Caco-2 (cell line): Measurements from ENCODE around the gene C19orf47. TPM values are rescaled to one million over a fixed set of nuclear protein-coding genes. Genes with fewer than 3 reads are reported as not detected.

Source experiments
- BruUV-seq: library from RNA; stranded (reverse); fragments of 400-500 nt; replicated peaks from 2 replicates; lab custom pipeline; 2021; lab: Mats Ljungman, UMichigan
- CTCF ChIA-PET: fragments of 300-600 bp; sonication (Branson Sonifier 250); formaldehyde crosslinking; loops from one replicate; lab custom pipeline; 2022; ENCODE audit warnings: antibody characterized with exemption; lab: Charles Lee
- POLR2A ChIA-PET: fragments of 300-600 bp; sonication (Branson Sonifier 250); formaldehyde crosslinking; loops from one replicate; lab custom pipeline; 2022; ENCODE audit warnings: antibody characterized with exemption; lab: Charles Lee
- DNase-seq, 2 experiments: peaks; one replicate each; pipeline versions ENCODE4 v3.0.0 to v3.0.0-alpha.2; 2020 to 2022
- H3K27me3 ChIP-seq: replicated peaks from 2 replicates; pipeline ENCODE4 v1.6.0; 2011; ENCODE audit warnings: low read length; ENCODE audit not compliant: control insufficient read depth, insufficient read depth
- H3K36me3 ChIP-seq: 2 replicates; pipeline ENCODE4 v1.5.1; 2011; ENCODE audit warnings: low read length; ENCODE audit not compliant: control insufficient read depth, insufficient read depth
- H3K4me1 ChIP-seq: fragments of 250-450 bp; sonication (Bioruptor Pico); 2 replicates; pipeline ENCODE4 v1.5.1; 2020; ENCODE audit warnings: mild to moderate bottlenecking
- H3K4me3 ChIP-seq: 2 replicates; pipeline ENCODE4 v1.5.1; 2011; ENCODE audit warnings: low read depth, mild to moderate bottlenecking, control low read depth, low read length
- H3K9me3 ChIP-seq: fragments of 250-450 bp; sonication (Bioruptor Pico); 2 replicates; pipeline ENCODE4 v1.5.1; 2020; ENCODE audit warnings: mild to moderate bottlenecking, moderate library complexity
- H3K27ac Mint-ChIP-seq: one replicate; pipeline ENCODE4 v1.8.0; 2022; ENCODE audit warnings: mixed read lengths; ENCODE audit not compliant: unreplicated experiment
- H3K27me3 Mint-ChIP-seq: one replicate; pipeline ENCODE4 v1.8.0; 2022; ENCODE audit warnings: mixed read lengths; ENCODE audit not compliant: insufficient read depth, unreplicated experiment
- H3K36me3 Mint-ChIP-seq: one replicate; pipeline ENCODE4 v1.8.0; 2022; ENCODE audit warnings: mild to moderate bottlenecking, mixed read lengths; ENCODE audit not compliant: insufficient read depth, unreplicated experiment
- H3K4me1 Mint-ChIP-seq: one replicate; pipeline ENCODE4 v1.8.0; 2022; ENCODE audit warnings: low read depth, mixed read lengths; ENCODE audit not compliant: unreplicated experiment
- H3K4me3 Mint-ChIP-seq: one replicate; pipeline ENCODE4 v1.8.0; 2022; ENCODE audit warnings: mild to moderate bottlenecking, moderate library complexity, mixed read lengths; ENCODE audit not compliant: unreplicated experiment
- H3K9me3 Mint-ChIP-seq: one replicate; pipeline ENCODE4 v1.8.0; 2022; ENCODE audit warnings: mixed read lengths; ENCODE audit not compliant: unreplicated experiment
- intact Hi-C: fragments of 100-400 bp; cut with micrococcal nuclease; formaldehyde crosslinking; loops from one replicate; pipeline ENCODE4 v1.10.0; 2022; ENCODE audit not compliant: unreplicated experiment
- total RNA-seq: library from RNA; stranded (reverse); gene quantifications from 2 replicates; pipeline ENCODE4 v1.2.3, GENCODE V29; 2022
- TF ChIP-seq, protein P1 (sequence below), 2 experiments: fragments of 200-600 bp in 1 of 2; IDR thresholded peaks; 1 replicate in 1 of 2; 2 replicates in 1 of 2; pipeline versions ENCODE4 v1.5.1 to v1.8.0; 2011 to 2022; ENCODE audit warnings: antibody characterized with exemption in 1 of 2, control low read depth in 1 of 2, inconsistent platforms in 1 of 2, low read depth in 1 of 2, low read length in 1 of 2, mild to moderate bottlenecking in 1 of 2, moderate library complexity in 1 of 2; ENCODE audit not compliant: insufficient read depth in 1 of 2, severe bottlenecking in 1 of 2, unreplicated experiment in 1 of 2

Gene C19orf47
- total RNA-seq, 1 experiment from 2014 or later, result 28.3 TPM

DNA sequence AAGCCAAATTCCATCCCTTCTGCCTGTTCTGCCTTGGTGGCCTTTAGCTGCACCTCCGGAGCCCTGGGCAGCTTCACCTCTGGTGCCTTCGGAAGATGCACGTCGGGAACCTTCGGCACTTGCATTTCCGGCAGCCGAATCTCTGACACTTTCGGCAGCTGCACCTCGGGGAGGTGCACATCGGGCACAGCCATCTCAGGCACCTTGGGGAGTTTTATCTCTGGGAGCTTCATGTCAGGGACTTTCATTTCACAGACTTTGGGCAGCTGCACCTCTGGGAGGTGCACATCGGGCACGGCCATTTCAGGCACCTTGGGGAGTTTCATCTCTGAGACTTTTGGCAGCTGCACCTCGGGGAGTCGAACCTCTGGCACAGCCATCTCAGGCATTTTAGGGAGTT is 47.8 kb upstream of the C19orf47 start:
- intact Hi-C loops, result no loop called here
- no peaks in the 10 kb centered on the region for H3K36me3 Mint-ChIP-seq
- no peaks in the 10 kb centered on the region for H3K27me3 ChIP-seq
- no peak overlapping the region for H3K4me3 ChIP-seq
- H3K27me3 Mint-ChIP-seq, result no peaks in the 10 kb centered on the region
- TF ChIP-seq, protein P1, sequence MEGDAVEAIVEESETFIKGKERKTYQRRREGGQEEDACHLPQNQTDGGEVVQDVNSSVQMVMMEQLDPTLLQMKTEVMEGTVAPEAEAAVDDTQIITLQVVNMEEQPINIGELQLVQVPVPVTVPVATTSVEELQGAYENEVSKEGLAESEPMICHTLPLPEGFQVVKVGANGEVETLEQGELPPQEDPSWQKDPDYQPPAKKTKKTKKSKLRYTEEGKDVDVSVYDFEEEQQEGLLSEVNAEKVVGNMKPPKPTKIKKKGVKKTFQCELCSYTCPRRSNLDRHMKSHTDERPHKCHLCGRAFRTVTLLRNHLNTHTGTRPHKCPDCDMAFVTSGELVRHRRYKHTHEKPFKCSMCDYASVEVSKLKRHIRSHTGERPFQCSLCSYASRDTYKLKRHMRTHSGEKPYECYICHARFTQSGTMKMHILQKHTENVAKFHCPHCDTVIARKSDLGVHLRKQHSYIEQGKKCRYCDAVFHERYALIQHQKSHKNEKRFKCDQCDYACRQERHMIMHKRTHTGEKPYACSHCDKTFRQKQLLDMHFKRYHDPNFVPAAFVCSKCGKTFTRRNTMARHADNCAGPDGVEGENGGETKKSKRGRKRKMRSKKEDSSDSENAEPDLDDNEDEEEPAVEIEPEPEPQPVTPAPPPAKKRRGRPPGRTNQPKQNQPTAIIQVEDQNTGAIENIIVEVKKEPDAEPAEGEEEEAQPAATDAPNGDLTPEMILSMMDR (IDR thresholded peaks at IDR 0.05; ENCODE audit: insufficient read depth in 1 of 2, low read depth in 1 of 2, low read length in 1 of 2, severe bottlenecking in 1 of 2, unreplicated experiment in 1 of 2), result no peak
- H3K27ac Mint-ChIP-seq, result no peak overlapping the region
- POLR2A ChIA-PET, result no interaction called here
- H3K9me3 ChIP-seq, result no peaks in the 10 kb centered on the region
- CTCF ChIA-PET, result interaction anchor here (1.6 kb wide), 1 partner anchor 25 kb away, joined by 4 read pairs; no protein-coding TSS in a partner anchor
- peaks cover 15% of the 10 kb centered on the region for H3K4me1 ChIP-seq
- H3K4me1 Mint-ChIP-seq, result peaks cover 19% of the 10 kb centered on the region
- H3K9me3 Mint-ChIP-seq, result no peaks in the 10 kb centered on the region
- no TSS peak for BruUV-seq
- H3K36me3 ChIP-seq, result no peaks in the 10 kb centered on the region
- no peak for DNase-seq
- no peak overlapping the region for H3K4me3 Mint-ChIP-seq

GRCh38 chr19:40394816-40395210 is 46.6 kb upstream of the C19orf47 start:
- no peak overlapping the region for H3K27ac Mint-ChIP-seq
- no TSS peak for BruUV-seq
- ChIA-PET POLR2A (no interaction called here), CTCF (interaction anchor here (0.6 kb wide), 1 partner anchor 12 kb away, joined by 4 read pairs; no protein-coding TSS in a partner anchor)
- no peak overlapping the region for H3K4me3 Mint-ChIP-seq
- TF ChIP-seq, protein P1 (IDR thresholded peaks at IDR 0.05; ENCODE audit: insufficient read depth in 1 of 2, low read depth in 1 of 2, low read length in 1 of 2, severe bottlenecking in 1 of 2, unreplicated experiment in 1 of 2), result no peak
- H3K27me3 Mint-ChIP-seq, result no peaks in the 10 kb centered on the region
- Histone ChIP-seq H3K36me3 (no peaks in the 10 kb centered on the region), H3K9me3 (no peaks in the 10 kb centered on the region), H3K4me1 (peaks cover 15% of the 10 kb centered on the region), H3K4me3 (no peak overlapping the region), H3K27me3 (no peaks in the 10 kb centered on the region)
- no peak for DNase-seq
- H3K36me3 Mint-ChIP-seq, result no peaks in the 10 kb centered on the region
- H3K9me3 Mint-ChIP-seq, result no peaks in the 10 kb centered on the region
- intact Hi-C loops, result no loop called here
- H3K4me1 Mint-ChIP-seq, result peaks cover 18% of the 10 kb centered on the region

DNA sequence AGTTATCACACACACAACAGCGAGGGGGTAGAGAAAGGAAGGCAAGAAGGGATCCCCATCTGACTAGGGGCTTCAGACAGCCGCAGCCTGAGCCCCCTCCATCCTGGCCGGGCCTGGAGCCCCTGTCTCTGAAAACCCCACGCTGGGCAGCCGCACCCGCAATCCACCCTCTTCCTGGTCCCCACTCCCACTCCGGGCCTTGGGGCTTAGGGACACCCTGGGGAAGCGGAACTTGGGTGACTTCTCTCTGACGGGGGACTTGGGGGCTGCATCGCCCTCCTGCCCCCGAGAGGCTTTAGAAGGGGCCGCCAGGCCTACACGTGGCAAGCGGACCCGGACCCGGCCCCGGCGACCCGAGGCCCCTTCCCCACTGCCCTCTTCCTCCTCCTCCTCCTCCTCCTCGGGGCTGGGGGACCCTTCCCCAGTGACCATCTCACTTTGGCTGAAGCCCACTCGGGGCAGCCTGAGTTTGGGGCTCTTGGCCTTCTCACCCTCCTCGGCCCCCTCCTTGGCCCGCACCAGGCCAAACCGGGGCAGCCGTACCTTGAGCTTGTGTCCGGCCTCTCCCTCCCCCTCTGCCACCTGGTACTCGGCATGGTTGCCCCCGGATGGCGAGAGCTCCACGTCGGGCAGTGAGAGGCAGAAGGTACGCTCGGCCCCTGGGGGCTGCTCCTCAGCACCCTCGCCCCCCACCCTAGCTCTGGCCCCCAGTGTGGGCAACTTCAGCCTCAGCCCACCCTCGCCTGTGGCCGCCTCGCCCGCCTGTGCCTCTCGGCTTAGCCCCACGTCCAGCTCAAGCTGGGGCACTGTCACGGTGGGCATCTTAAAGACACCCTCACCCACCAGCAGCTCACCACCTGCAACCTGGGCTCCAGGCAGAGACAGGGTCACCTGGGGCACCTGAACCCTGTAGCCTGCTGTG is 46.0 kb upstream of the C19orf47 start:
- H3K4me3 ChIP-seq, result no peak overlapping the region
- H3K9me3 Mint-ChIP-seq, result no peaks in the 10 kb centered on the region
- H3K36me3 Mint-ChIP-seq, result no peaks in the 10 kb centered on the region
- no peak for DNase-seq
- CTCF ChIA-PET, result interaction anchor here (0.6 kb wide), 1 partner anchor 13 kb away, joined by 4 read pairs; no protein-coding TSS in a partner anchor
- H3K27ac Mint-ChIP-seq, result peak overlapping the region; percentile 20
- no peaks in the 10 kb centered on the region for H3K27me3 ChIP-seq
- no peaks in the 10 kb centered on the region for H3K9me3 ChIP-seq
- BruUV-seq, result no TSS peak
- H3K4me1 ChIP-seq, result peaks cover 15% of the 10 kb centered on the region
- POLR2A ChIA-PET, result no interaction called here
- TF ChIP-seq, protein P1 (IDR thresholded peaks at IDR 0.05; ENCODE audit: insufficient read depth in 1 of 2, low read depth in 1 of 2, low read length in 1 of 2, severe bottlenecking in 1 of 2, unreplicated experiment in 1 of 2), result no peak
- no peak overlapping the region for H3K4me3 Mint-ChIP-seq
- peaks cover 11% of the 10 kb centered on the region for H3K4me1 Mint-ChIP-seq
- H3K36me3 ChIP-seq, result no peaks in the 10 kb centered on the region
- no peaks in the 10 kb centered on the region for H3K27me3 Mint-ChIP-seq
- intact Hi-C loops, result no loop called here
